Ishikawa (cell line): ENCODE measurements around the gene ADAM29.

Experiments used
- CEBPB ChIP-seq: IDR thresholded peaks from 2 replicates; pipeline ENCODE4 v1.6.1; 2012
- CREB1 ChIP-seq: IDR thresholded peaks from 2 replicates; pipeline ENCODE4 v1.6.1; 2012; ENCODE audit warnings: low read depth
- EGR1 ChIP-seq: IDR thresholded peaks from 2 replicates; pipeline ENCODE4 v1.6.1; 2012
- EP300 ChIP-seq: IDR thresholded peaks from 2 replicates; pipeline ENCODE4 v1.6.1; 2012; ENCODE audit warnings: borderline replicate concordance
- FOXM1 ChIP-seq: IDR thresholded peaks from 2 replicates; pipeline ENCODE4 v1.6.1; 2012; ENCODE audit warnings: low read depth, borderline replicate concordance
- NFIC ChIP-seq: IDR thresholded peaks from 2 replicates; pipeline ENCODE4 v1.6.1; 2012
- RAD21 ChIP-seq: IDR thresholded peaks from 2 replicates; pipeline ENCODE4 v1.6.1; 2012; ENCODE audit warnings: low read depth
- TAF1 ChIP-seq: IDR thresholded peaks from 2 replicates; pipeline ENCODE4 v1.6.1; 2012; ENCODE audit warnings: low read depth, mild to moderate bottlenecking
- TCF12 ChIP-seq: IDR thresholded peaks from 2 replicates; pipeline ENCODE4 v1.6.1; 2012; ENCODE audit warnings: low read depth
- TEAD4 ChIP-seq: IDR thresholded peaks from 2 replicates; pipeline ENCODE4 v1.6.1; 2012
- YY1 ChIP-seq: IDR thresholded peaks from 2 replicates; pipeline ENCODE4 v1.6.1; 2012; ENCODE audit warnings: low read depth
- ZBTB7A ChIP-seq: IDR thresholded peaks from 2 replicates; pipeline ENCODE4 v1.6.1; 2012; ENCODE audit warnings: low read depth
- TF ChIP-seq, protein P1 (sequence below): IDR thresholded peaks from 2 replicates; pipeline ENCODE4 v1.6.1; 2012
- TF ChIP-seq, protein P2 (sequence below): IDR thresholded peaks from 2 replicates; pipeline ENCODE4 v1.6.1; 2012
- TF ChIP-seq, protein P3 (sequence below): IDR thresholded peaks from 2 replicates; pipeline ENCODE4 v1.6.1; 2012; ENCODE audit warnings: low read depth, mild to moderate bottlenecking

The ADAM29 gene

DNA sequence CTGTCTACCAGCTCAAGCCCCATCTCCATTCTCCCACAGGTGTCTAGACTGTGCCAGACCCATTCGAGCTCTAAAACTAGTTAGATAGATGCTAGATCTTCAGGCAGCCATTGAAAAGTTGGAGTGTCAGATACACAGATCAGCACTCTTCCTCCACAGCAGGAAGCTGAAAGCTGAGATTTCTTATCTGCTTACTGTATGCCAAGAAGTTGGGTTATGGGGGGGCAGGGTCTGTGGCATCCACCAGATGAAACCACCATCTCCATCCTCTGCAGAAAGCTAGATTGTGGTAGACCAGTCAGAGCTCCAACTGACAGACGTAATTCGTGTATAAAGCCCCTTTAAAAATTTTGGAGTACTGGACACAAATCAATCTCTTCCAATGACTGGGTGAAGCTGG, 54.8 kb downstream of the ADAM29 start:
- TF ChIP-seq RAD21, result no peak
- no peak for TF ChIP-seq CREB1
- no peak for TF ChIP-seq TCF12
- TF ChIP-seq, protein P1, sequence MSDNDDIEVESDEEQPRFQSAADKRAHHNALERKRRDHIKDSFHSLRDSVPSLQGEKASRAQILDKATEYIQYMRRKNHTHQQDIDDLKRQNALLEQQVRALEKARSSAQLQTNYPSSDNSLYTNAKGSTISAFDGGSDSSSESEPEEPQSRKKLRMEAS, result no peak
- TF ChIP-seq CEBPB, result no peak
- TF ChIP-seq TAF1, result no peak
- TF ChIP-seq YY1, result no peak
- TF ChIP-seq NFIC, result no peak
- TF ChIP-seq, protein P2, sequence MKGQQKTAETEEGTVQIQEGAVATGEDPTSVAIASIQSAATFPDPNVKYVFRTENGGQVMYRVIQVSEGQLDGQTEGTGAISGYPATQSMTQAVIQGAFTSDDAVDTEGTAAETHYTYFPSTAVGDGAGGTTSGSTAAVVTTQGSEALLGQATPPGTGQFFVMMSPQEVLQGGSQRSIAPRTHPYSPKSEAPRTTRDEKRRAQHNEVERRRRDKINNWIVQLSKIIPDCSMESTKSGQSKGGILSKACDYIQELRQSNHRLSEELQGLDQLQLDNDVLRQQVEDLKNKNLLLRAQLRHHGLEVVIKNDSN, result no peak
- TF ChIP-seq FOXM1, result no peak
- TF ChIP-seq ZBTB7A, result no peak
- no peak for TF ChIP-seq EGR1

DNA sequence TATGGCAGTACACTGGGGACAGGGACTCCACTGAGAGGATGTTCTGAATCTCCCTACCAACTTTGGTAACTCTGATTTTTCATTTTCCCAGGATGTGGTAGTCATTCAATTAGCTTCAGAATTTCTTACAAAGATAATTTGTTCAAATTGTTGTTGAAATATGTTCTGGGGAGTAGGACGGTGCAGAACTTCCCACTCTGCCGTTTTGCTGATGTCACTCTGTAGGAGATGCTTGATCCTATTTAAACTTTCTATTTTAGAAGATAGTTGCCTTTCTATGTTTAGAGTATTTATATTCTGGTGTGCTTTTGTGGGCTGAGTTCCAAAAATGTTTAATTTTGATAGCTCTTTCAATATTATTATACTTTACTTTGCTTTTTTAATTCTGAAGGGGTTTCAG, 55.2 kb downstream of the ADAM29 start:
- TF ChIP-seq, protein P1, result no peak
- TF ChIP-seq FOXM1, result no peak
- TF ChIP-seq ZBTB7A, result no peak
- TF ChIP-seq CREB1, result no peak
- TF ChIP-seq CEBPB, result no peak
- no peak for TF ChIP-seq TAF1
- no peak for TF ChIP-seq NFIC
- TF ChIP-seq RAD21, result no peak
- no peak for TF ChIP-seq TEAD4
- TF ChIP-seq TCF12, result no peak
- no peak for TF ChIP-seq EP300
- TF ChIP-seq, protein P2, result no peak

DNA sequence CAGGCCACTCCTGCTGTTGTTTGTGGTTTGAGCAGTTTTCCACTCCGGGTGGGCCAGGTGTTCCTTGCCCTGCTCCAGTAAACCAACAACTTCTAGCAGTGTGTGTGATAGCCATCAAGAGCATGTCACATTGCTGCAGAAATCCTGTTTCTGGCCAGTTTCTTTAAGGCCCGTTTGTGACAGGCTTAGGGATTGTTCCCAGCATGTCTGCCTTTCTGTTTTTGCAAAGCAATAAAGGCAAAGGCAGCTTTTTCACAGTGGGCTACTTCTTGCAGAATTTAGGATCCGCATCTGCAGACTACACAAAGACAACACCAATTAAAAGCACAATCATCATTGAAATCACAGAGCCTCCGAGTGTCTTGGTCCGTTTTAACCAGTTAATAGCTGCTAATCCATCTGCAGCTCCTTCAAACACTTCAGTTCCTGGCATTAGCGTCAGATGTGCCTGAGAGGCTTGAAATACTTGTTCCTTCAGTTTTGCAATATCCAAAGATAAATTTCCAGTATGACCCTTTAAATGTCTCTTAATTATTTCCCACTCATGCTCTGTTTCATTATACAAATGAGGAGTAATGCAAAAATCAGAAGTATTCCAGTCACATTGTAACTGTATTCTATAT, 65.1 kb downstream of the ADAM29 start:
- TF ChIP-seq EP300 (no peak), CEBPB (no peak), CREB1 (no peak), TAF1 (no peak), RAD21 (no peak)

DNA sequence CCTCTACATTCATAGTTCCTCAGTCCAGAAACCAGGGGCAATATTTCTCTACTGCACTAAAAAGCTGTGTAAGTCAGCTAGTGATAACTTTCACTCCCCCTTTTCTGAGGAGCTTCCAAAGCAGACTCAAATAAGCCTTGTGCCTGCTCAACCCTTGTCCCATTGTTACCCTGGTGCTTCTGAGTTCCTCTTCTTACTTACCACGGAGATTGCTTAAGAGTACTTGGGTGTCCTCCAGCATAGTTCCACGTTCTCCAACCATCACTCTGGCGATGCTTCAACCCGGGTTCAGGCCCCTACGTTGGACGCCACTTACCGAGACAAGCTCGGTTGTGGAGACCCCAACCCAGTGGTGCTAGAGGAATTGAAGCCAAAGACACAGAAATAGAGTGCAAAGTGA, 71.6 kb downstream of the ADAM29 start:
- TF ChIP-seq CREB1 (no peak), TCF12 (no peak), RAD21 (no peak), YY1 (no peak), EP300 (no peak), FOXM1 (no peak), CEBPB (no peak), EGR1 (no peak), TAF1 (no peak), TEAD4 (no peak), ZBTB7A (no peak), NFIC (no peak)
- TF ChIP-seq, protein P2, result no peak
- TF ChIP-seq, protein P3, sequence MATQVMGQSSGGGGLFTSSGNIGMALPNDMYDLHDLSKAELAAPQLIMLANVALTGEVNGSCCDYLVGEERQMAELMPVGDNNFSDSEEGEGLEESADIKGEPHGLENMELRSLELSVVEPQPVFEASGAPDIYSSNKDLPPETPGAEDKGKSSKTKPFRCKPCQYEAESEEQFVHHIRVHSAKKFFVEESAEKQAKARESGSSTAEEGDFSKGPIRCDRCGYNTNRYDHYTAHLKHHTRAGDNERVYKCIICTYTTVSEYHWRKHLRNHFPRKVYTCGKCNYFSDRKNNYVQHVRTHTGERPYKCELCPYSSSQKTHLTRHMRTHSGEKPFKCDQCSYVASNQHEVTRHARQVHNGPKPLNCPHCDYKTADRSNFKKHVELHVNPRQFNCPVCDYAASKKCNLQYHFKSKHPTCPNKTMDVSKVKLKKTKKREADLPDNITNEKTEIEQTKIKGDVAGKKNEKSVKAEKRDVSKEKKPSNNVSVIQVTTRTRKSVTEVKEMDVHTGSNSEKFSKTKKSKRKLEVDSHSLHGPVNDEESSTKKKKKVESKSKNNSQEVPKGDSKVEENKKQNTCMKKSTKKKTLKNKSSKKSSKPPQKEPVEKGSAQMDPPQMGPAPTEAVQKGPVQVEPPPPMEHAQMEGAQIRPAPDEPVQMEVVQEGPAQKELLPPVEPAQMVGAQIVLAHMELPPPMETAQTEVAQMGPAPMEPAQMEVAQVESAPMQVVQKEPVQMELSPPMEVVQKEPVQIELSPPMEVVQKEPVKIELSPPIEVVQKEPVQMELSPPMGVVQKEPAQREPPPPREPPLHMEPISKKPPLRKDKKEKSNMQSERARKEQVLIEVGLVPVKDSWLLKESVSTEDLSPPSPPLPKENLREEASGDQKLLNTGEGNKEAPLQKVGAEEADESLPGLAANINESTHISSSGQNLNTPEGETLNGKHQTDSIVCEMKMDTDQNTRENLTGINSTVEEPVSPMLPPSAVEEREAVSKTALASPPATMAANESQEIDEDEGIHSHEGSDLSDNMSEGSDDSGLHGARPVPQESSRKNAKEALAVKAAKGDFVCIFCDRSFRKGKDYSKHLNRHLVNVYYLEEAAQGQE, result no peak
- TF ChIP-seq, protein P1, result no peak

DNA sequence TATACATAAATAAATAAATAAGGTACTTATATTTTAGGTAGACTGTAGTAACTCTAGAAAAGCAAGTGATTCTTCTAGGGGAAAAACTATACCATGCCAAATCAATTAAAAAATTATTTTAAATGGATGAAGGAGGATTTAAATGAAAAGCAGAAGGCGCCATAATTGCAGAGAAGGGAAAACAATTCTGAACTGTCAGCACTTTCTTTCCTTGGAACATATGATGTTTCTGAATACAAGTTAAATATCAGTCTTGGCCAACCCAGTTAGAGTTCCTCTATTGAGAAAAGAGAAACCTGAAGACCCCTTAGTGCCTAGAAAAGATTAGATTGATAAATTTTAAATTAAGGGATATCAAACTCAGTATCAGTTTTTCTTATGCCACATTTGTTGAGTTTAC, 75.8 kb downstream of the ADAM29 start:
- TF ChIP-seq ZBTB7A (no peak), TCF12 (no peak), TAF1 (no peak), CREB1 (no peak), FOXM1 (no peak), YY1 (no peak), CEBPB (no peak), TEAD4 (no peak), EP300 (no peak), EGR1 (no peak), NFIC (no peak), RAD21 (no peak)
- TF ChIP-seq, protein P1, result no peak
- TF ChIP-seq, protein P2, result no peak
- TF ChIP-seq, protein P3, result no peak
